AG04449 (cell line): ENCODE results near the gene CLDN1.

Experiments used
- CTCF ChIA-PET: fragments of 350-600 bp; formaldehyde crosslinking; extraction: SDS; loops from one replicate; lab custom pipeline; 2021; ENCODE audit warnings: antibody characterized with exemption; lab: Yijun Ruan, JAX
- POLR2A ChIA-PET: fragments of 400-600, 350-600 bp; formaldehyde crosslinking; extraction: SDS; loops from one replicate; lab custom pipeline; 2020; ENCODE audit warnings: antibody characterized with exemption, inconsistent platforms; lab: Yijun Ruan, JAX
- DNase-seq: peaks from one replicate; pipeline ENCODE4 v3.0.0-alpha.2; 2010; ENCODE audit warnings: low read depth, low spot score
- H3K4me3 ChIP-seq: 2 replicates; pipeline ENCODE4 v1.5.1; 2011; ENCODE audit warnings: low read depth, mild to moderate bottlenecking, control low read depth, low read length
- TF ChIP-seq, protein P1 (sequence below): IDR thresholded peaks from one replicate; pipeline ENCODE4 v1.5.1; 2011; ENCODE audit warnings: mild to moderate bottlenecking, moderate library complexity, low read length, control low read depth, inconsistent platforms; ENCODE audit not compliant: insufficient read depth; ENCODE audit errors: missing control alignments

CLDN1 gene

DNA sequence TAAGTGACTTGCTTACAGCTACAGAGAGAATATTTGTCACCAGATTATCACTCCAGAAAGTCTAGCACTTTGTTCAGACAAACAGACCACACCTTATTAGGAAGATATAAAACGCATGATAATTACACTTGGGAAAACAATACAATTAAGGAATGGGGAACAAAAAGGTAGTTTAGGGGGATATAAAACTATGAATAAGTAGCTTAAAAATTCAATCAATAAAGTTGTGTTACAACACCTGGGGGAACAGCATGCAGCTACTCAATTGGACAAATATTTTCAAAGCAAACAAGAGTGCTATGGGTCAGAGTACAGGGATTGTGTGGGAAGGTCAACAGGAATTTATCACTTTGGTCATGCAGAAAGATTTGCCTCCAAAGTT lies 15.1 kb downstream of the CLDN1 start:
- no peak overlapping the region for H3K4me3 ChIP-seq
- TF ChIP-seq, protein P1, sequence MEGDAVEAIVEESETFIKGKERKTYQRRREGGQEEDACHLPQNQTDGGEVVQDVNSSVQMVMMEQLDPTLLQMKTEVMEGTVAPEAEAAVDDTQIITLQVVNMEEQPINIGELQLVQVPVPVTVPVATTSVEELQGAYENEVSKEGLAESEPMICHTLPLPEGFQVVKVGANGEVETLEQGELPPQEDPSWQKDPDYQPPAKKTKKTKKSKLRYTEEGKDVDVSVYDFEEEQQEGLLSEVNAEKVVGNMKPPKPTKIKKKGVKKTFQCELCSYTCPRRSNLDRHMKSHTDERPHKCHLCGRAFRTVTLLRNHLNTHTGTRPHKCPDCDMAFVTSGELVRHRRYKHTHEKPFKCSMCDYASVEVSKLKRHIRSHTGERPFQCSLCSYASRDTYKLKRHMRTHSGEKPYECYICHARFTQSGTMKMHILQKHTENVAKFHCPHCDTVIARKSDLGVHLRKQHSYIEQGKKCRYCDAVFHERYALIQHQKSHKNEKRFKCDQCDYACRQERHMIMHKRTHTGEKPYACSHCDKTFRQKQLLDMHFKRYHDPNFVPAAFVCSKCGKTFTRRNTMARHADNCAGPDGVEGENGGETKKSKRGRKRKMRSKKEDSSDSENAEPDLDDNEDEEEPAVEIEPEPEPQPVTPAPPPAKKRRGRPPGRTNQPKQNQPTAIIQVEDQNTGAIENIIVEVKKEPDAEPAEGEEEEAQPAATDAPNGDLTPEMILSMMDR, result no peak
- no peak for DNase-seq
- CTCF ChIA-PET, result interaction anchor here (8.5 kb wide), 1 partner anchor 14 kb away, joined by 74 read pairs; the partner anchor contains the start of gene CLDN1
- POLR2A ChIA-PET, result no interaction called here

DNA sequence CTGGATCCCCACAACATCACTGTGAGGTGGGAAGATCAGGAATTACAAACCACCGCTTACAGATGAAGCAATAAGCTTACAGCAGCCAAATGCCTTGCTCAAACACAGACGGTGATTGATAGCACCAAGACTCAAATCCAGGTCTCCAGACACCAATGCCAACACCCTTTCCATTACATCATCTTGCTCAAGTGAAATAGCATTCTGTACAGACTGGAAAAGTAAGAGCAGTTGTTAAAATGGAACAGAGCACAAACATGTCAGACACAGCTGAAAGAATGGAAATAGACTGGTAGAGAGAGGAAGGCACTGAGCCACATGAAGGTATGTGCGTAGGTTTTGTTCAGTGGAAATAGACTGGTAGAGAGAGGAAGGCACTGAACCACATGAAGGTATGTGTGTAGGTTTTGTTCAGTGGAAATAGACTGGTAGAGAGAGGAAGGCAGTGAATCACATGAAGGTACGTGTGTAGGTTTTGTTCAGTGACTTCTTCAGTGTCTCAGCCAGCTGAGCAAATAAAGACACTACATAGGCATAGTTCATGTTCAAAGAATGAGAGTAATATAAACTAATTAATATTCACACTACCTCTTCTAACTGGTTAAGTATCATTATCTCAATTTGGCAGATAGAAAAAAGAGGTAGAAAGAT lies 15.6 kb downstream of the CLDN1 start:
- TF ChIP-seq, protein P1, result no peak
- ChIA-PET POLR2A (no interaction called here), CTCF (interaction anchor here (8.5 kb wide), 1 partner anchor 15 kb away, joined by 74 read pairs; the partner anchor contains the start of gene CLDN1)
- H3K4me3 ChIP-seq, result no peak overlapping the region
- DNase-seq, result no peak

DNA sequence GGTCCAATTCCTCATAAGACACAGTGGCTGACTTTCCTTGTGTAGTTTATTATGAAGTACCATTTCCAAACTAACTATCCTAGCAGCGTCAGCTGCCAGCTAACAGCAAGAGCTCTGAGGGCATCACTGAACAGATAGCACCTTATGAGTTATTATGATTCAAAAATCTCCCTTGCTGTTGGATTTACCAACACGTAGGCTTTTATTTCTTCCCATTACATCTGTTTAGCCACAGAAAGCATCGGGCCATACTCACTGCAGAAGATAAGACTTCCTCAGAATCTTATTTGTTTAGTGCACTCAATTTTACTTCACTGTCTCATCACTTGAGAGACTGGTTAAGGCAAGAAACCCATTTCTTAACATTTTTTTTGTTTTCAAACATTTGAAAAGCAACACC lies 16.2 kb downstream of the CLDN1 start:
- TF ChIP-seq, protein P1, result no peak
- POLR2A ChIA-PET, result no interaction called here
- H3K4me3 ChIP-seq, result no peak overlapping the region
- DNase-seq, result no peak
- CTCF ChIA-PET, result interaction anchor here (1.7 to 8.5 kb wide), 2 partner anchors 11 to 16 kb away, joined by 4 to 74 read pairs; partner anchors contain the start of gene CLDN1

DNA sequence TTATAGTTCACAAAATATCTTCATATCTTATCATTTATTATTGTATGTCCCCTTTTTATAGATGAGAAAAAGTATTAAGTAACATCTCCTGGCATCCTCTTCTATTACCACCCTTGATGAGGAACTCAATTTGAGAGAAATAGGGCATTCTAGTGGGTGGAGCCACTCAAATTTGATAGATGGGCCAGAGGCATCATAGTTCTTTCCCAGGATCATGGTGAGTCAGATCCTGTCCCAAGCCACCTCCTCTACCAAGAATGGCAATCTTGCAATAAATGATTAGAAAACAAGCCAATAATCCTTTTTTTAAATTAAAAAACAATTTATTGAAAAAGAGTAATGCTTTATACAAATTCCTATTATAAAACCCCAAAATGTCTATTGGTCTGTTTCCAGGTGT lies 16.8 kb downstream of the CLDN1 start:
- H3K4me3 ChIP-seq, result no peak overlapping the region
- DNase-seq, result no peak
- CTCF ChIA-PET, result interaction anchor here (1.7 to 8.5 kb wide), 2 partner anchors 12 to 16 kb away, joined by 4 to 74 read pairs; partner anchors contain the start of gene CLDN1
- POLR2A ChIA-PET, result no interaction called here
- TF ChIP-seq, protein P1, result no peak

DNA sequence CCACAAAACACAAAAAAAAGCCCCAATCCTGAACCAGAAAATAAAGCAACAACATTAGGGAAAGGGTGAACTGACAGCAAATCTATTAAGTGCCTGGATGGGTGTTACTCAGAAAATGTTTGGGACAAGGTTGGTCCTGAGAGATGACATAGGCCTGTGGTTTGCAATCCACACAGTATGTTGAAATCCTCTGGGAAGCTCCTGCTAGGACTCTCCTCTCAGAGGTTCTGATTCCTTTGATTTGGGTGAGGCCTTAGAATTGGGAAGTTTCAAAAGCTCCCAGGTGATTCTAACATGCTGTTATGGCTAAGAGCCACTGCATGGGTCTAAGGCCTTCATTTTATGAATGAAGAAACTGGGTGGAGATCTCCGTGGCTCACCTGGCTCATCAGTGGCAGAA lies 18.4 kb downstream of the CLDN1 start:
- ChIA-PET CTCF (interaction anchor here (2.1 to 8.5 kb wide), 2 partner anchors 18 to 71 kb away, joined by 5 to 74 read pairs; partner anchors contain the start of gene CLDN1), POLR2A (no interaction called here)
- TF ChIP-seq, protein P1, result no peak
- no peak for DNase-seq
- H3K4me3 ChIP-seq, result no peak overlapping the region

DNA sequence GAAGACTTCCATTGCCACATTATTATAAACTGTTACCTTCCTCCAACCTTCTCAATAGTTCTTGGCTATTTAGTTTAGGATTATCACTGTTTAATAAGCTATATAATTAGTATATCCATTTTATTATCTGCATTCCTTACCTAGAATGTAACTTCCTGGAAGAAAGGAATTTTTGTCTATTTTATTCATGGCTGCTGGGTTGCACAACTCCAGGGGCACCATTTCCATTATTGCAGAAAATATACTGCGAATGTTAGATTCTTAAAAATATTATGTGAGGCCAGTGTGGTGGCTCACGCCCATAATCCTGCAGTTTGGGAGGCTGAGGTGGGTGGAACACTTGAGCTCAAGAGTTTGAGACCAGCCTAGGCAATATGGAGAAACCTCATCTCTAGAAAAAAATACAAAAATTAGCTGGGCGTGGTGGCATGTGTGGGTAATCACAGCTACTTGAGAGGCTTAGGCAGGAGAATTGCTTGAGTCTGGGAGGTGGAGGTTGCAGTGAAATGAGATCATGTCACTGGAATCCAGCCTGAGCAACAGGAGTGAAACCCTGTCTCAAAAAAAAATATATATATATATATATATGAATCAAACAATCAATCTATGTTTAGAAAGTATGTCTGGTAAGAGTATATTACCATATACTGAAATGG lies 19.9 kb downstream of the CLDN1 start:
- CTCF ChIA-PET, result interaction anchor here (1.4 to 8.5 kb wide), 3 partner anchors 19 to 123 kb away, joined by 4 to 74 read pairs (median 5); partner anchors contain the start of gene CLDN1
- POLR2A ChIA-PET, result no interaction called here
- TF ChIP-seq, protein P1, result no peak
- DNase-seq, result no peak
- H3K4me3 ChIP-seq, result no peak overlapping the region
